ENCODE results near the gene TBX1. TPM values are rescaled to one million over a fixed set of nuclear protein-coding genes. Genes with fewer than 3 reads are reported as not detected.

Gene TBX1
- total and polyA plus RNA-seq, 2 of the 13 experiments (the other 11 are each of a cell fraction or from before 2014, with no cell fraction given): not detected

GRCh38 chr22:19730655-19731360, 29.8 kb upstream of the TBX1 start (continued):
- TF ChIP-seq ZBTB1 (CRISPR knock-in tag; IDR thresholded peaks at IDR 0.05; ENCODE audit: borderline replicate concordance) (no peak), CCDC6 (CRISPR knock-in tag; IDR thresholded peaks at IDR 0.05) (peak; percentile 77; the same call in 1 of the 2 replicates), ZNF567 (CRISPR knock-in tag; IDR thresholded peaks at IDR 0.05; ENCODE audit: borderline replicate concordance) (peak; percentile 81; the same call in 1 of the 2 replicates), ZNF207 (IDR thresholded peaks at IDR 0.05; ENCODE audit: borderline replicate concordance) (no peak), SP5 (CRISPR knock-in tag; IDR thresholded peaks at IDR 0.05; ENCODE audit: borderline replicate concordance, low read depth) (peak; percentile 80), CCAR2 (optimal IDR thresholded peaks at IDR 0.05; ENCODE audit: low read depth, low read length) (no peak), ZNF777 (CRISPR knock-in tag; IDR thresholded peaks at IDR 0.05) (peak; percentile 91), ATM (IDR thresholded peaks at IDR 0.05; ENCODE audit: borderline replicate concordance) (no peak), JUN (CRISPR knock-in tag; IDR thresholded peaks at IDR 0.05) (0 out of 2 replicates have a peak, but pooled peaks have one; percentile 21), POGZ (CRISPR knock-in tag; IDR thresholded peaks at IDR 0.05) (0 out of 2 replicates have a peak, but pooled peaks have one; percentile 8), HNRNPLL (IDR thresholded peaks at IDR 0.05; ENCODE audit: low read depth, low read length, poor library complexity, severe bottlenecking) (peak; percentile 63), GATAD2A (CRISPR knock-in tag; IDR thresholded peaks at IDR 0.05) (peak; percentile 65; the same call in 1 of the 2 replicates), ZNF3 (CRISPR knock-in tag; IDR thresholded peaks at IDR 0.05) (no peak), MXD3 (CRISPR knock-in tag; IDR thresholded peaks at IDR 0.05) (peak; percentile 47; the same call in 1 of the 2 replicates), NR2F6 (IDR thresholded peaks at IDR 0.05) (peak; percentile 80), NR2F6 (CRISPR knock-in tag; IDR thresholded peaks at IDR 0.05) (peak; percentile 79), ZNF12 (CRISPR knock-in tag; IDR thresholded peaks at IDR 0.05) (peak; percentile 16; the same call in 1 of the 2 replicates)
- TF ChIP-seq, protein P1, sequence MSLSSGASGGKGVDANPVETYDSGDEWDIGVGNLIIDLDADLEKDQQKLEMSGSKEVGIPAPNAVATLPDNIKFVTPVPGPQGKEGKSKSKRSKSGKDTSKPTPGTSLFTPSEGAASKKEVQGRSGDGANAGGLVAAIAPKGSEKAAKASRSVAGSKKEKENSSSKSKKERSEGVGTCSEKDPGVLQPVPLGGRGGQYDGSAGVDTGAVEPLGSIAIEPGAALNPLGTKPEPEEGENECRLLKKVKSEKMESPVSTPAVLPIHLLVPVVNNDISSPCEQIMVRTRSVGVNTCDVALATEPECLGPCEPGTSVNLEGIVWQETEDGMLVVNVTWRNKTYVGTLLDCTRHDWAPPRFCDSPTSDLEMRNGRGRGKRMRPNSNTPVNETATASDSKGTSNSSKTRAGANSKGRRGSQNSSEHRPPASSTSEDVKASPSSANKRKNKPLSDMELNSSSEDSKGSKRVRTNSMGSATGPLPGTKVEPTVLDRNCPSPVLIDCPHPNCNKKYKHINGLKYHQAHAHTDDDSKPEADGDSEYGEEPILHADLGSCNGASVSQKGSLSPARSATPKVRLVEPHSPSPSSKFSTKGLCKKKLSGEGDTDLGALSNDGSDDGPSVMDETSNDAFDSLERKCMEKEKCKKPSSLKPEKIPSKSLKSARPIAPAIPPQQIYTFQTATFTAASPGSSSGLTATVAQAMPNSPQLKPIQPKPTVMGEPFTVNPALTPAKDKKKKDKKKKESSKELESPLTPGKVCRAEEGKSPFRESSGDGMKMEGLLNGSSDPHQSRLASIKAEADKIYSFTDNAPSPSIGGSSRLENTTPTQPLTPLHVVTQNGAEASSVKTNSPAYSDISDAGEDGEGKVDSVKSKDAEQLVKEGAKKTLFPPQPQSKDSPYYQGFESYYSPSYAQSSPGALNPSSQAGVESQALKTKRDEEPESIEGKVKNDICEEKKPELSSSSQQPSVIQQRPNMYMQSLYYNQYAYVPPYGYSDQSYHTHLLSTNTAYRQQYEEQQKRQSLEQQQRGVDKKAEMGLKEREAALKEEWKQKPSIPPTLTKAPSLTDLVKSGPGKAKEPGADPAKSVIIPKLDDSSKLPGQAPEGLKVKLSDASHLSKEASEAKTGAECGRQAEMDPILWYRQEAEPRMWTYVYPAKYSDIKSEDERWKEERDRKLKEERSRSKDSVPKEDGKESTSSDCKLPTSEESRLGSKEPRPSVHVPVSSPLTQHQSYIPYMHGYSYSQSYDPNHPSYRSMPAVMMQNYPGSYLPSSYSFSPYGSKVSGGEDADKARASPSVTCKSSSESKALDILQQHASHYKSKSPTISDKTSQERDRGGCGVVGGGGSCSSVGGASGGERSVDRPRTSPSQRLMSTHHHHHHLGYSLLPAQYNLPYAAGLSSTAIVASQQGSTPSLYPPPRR (CRISPR knock-in tag; IDR thresholded peaks at IDR 0.05; ENCODE audit: borderline replicate concordance): peak; percentile 95
- TF ChIP-seq, protein P2, sequence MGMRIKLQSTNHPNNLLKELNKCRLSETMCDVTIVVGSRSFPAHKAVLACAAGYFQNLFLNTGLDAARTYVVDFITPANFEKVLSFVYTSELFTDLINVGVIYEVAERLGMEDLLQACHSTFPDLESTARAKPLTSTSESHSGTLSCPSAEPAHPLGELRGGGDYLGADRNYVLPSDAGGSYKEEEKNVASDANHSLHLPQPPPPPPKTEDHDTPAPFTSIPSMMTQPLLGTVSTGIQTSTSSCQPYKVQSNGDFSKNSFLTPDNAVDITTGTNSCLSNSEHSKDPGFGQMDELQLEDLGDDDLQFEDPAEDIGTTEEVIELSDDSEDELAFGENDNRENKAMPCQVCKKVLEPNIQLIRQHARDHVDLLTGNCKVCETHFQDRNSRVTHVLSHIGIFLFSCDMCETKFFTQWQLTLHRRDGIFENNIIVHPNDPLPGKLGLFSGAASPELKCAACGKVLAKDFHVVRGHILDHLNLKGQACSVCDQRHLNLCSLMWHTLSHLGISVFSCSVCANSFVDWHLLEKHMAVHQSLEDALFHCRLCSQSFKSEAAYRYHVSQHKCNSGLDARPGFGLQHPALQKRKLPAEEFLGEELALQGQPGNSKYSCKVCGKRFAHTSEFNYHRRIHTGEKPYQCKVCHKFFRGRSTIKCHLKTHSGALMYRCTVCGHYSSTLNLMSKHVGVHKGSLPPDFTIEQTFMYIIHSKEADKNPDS (CRISPR knock-in tag; IDR thresholded peaks at IDR 0.05): no peak
- TF ChIP-seq, protein P3, sequence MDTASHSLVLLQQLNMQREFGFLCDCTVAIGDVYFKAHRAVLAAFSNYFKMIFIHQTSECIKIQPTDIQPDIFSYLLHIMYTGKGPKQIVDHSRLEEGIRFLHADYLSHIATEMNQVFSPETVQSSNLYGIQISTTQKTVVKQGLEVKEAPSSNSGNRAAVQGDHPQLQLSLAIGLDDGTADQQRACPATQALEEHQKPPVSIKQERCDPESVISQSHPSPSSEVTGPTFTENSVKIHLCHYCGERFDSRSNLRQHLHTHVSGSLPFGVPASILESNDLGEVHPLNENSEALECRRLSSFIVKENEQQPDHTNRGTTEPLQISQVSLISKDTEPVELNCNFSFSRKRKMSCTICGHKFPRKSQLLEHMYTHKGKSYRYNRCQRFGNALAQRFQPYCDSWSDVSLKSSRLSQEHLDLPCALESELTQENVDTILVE (CRISPR knock-in tag; IDR thresholded peaks at IDR 0.05): peak; percentile 62; the same call in 1 of the 2 replicates
